DND-41 (cell line): ENCODE data around the gene PALM.

Experiments used
- ATAC-seq: fragments of 200-7000 bp; cut with Tn5 transposase; 3 replicates; pipeline ENCODE4 v1.9.1; 2021; ENCODE audit warnings: low read depth; ENCODE audit not compliant: insufficient read depth
- DNase-seq: peaks from one replicate; pipeline ENCODE4 v3.0.0-alpha.2; 2020
- H2AFZ ChIP-seq: 2 replicates; pipeline ENCODE4 v1.6.0; 2012; ENCODE audit warnings: low read depth, low read length
- H3K27ac ChIP-seq: 2 replicates; pipeline ENCODE4 v1.5.1; 2012; ENCODE audit warnings: low read length, inconsistent platforms
- H3K27me3 ChIP-seq: fragments of 200-600 bp; sonication (generic); 2 replicates; pipeline ENCODE4 v1.6.0; 2012; ENCODE audit warnings: low read length, mild to moderate bottlenecking, inconsistent platforms; ENCODE audit not compliant: insufficient read depth, poor library complexity
- H3K36me3 ChIP-seq: 2 replicates; pipeline ENCODE4 v1.5.1; 2012; ENCODE audit warnings: low read length, inconsistent platforms; ENCODE audit not compliant: insufficient read depth
- H3K4me1 ChIP-seq: 2 replicates; pipeline ENCODE4 v1.5.1; 2012; ENCODE audit warnings: mild to moderate bottlenecking, low read length; ENCODE audit not compliant: insufficient read depth
- H3K4me2 ChIP-seq: 2 replicates; pipeline ENCODE4 v1.6.0; 2012; ENCODE audit warnings: mild to moderate bottlenecking, moderate library complexity, low read length, inconsistent platforms; ENCODE audit not compliant: insufficient read depth
- H3K4me3 ChIP-seq, 2 experiments: fragments of 200-600 bp in 1 of 2; shearing (Covaris generic) in 1 of 2; 2 replicates each; pipeline ENCODE4 v1.5.1; 2012 to 2016; ENCODE audit warnings: inconsistent platforms in 2 of 2, low read length in 2 of 2, mild to moderate bottlenecking in 2 of 2, low read depth in 1 of 2, moderate library complexity in 1 of 2
- H3K79me2 ChIP-seq: 2 replicates; pipeline ENCODE4 v1.6.0; 2012; ENCODE audit warnings: low read length, inconsistent platforms; ENCODE audit not compliant: insufficient read depth
- H3K9ac ChIP-seq: 2 replicates; pipeline ENCODE4 v1.6.0; 2012; ENCODE audit warnings: low read depth, mild to moderate bottlenecking, inconsistent platforms, low read length, moderate library complexity
- H3K9me3 ChIP-seq: 2 replicates; pipeline ENCODE4 v1.5.1; 2012; ENCODE audit warnings: low read length, moderate library complexity, mild to moderate bottlenecking, inconsistent platforms; ENCODE audit not compliant: insufficient read depth, severe bottlenecking
- H4K20me1 ChIP-seq: 2 replicates; pipeline ENCODE4 v1.6.0; 2012; ENCODE audit warnings: low read length; ENCODE audit not compliant: insufficient read depth
- CTCF ChIP-seq: IDR thresholded peaks from 2 replicates; pipeline ENCODE4 v1.5.1; 2012; ENCODE audit warnings: borderline replicate concordance, low read length, moderate library complexity, mild to moderate bottlenecking; ENCODE audit not compliant: poor library complexity, severe bottlenecking; ENCODE audit errors: extremely low read depth
- EZH2 ChIP-seq: IDR thresholded peaks from 3 replicates; pipeline ENCODE4 v1.6.1; 2012; ENCODE audit warnings: borderline replicate concordance, low read depth, mild to moderate bottlenecking, moderate library complexity, low read length, inconsistent platforms; ENCODE audit not compliant: severe bottlenecking

Gene PALM

DNA sequence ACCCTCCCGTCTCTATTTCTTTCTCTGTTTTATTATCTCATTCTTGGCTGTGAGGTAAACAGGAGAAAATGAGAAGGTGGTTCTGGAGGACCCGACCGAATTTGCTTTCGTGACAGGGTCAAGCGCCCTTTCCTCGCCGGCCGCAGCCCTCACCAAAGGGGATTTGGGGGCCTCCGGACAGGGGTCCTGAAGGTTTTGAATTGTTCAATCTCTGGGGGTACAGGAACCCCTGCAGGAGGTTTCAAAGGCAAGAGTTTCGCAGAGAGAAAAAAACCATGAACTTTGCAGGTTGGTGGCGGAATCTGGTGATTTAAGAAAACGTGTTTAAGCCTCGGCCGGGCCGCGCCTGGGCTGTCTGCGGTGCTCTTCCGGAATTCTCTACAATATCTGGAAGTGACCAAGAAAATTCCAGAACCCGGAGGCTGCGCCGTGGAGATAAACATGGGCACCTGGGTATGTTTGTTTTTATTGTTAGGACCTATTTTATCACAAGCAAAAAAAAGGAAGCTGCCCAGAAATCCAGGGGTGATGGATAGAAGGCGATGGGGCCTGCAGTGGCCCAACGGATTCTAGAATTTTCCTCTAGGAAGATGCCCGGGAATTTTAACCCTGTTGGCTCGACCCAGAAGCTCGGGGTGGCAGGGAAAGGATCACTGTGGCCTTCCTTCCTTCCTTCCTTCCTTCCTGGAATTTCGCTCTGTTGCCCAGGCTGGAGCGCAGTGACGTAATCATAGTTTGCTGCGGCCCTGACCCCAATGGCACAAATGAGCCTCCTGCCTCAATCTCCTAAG is 74.3 kb downstream of the PALM start:
- DNase-seq (no peak), ATAC-seq (no peak)
- no peaks in the 10 kb centered on the region for H3K27me3 ChIP-seq
- no peaks in the 10 kb centered on the region for H3K79me2 ChIP-seq
- no peaks in the 10 kb centered on the region for H3K4me1 ChIP-seq
- no peak overlapping the region for H2AFZ ChIP-seq
- TF ChIP-seq CTCF: no peak
- TF ChIP-seq EZH2: no peak
- H3K4me3 ChIP-seq: no peak overlapping the region
- no peak overlapping the region for H3K9ac ChIP-seq
- H3K36me3 ChIP-seq: no peaks in the 10 kb centered on the region
- no peaks in the 10 kb centered on the region for H4K20me1 ChIP-seq
- H3K9me3 ChIP-seq: no peaks in the 10 kb centered on the region
- no peak overlapping the region for H3K27ac ChIP-seq
- no peak overlapping the region for H3K4me2 ChIP-seq

DNA sequence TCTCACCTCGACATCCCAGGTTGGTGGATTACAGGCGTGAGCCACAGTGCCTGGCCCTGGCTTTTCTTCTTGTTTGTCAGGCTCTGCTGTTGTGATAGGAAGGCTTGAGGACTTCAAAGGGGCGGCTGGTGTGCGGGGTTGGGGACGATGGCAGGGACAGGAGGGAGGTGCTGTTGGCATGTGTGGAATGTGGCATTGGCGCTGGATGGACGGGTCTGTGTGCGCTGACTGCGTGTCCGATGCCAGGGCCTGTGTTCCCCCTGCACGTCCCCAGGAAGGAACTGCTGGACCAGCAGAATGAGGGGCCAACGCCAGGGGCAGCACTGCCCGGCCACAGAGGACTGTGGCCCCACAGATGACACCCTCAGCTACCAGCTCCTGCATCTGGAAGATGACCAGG is 75.8 kb downstream of the PALM start:
- Histone ChIP-seq H2AFZ (no peak overlapping the region), H3K27me3 (no peaks in the 10 kb centered on the region), H3K79me2 (no peaks in the 10 kb centered on the region), H4K20me1 (no peaks in the 10 kb centered on the region), H3K4me2 (no peak overlapping the region), H3K27ac (no peak overlapping the region), H3K9ac (no peak overlapping the region), H3K4me3 (no peak overlapping the region), H3K4me1 (no peaks in the 10 kb centered on the region), H3K36me3 (no peaks in the 10 kb centered on the region), H3K9me3 (no peaks in the 10 kb centered on the region)
- DNase-seq: no peak
- no peak for ATAC-seq
- TF ChIP-seq CTCF (no peak), EZH2 (no peak)

GRCh38 chr19:787536-787935 is 78.8 kb downstream of the PALM start:
- DNase-seq: no peak
- no peaks in the 10 kb centered on the region for H3K36me3 ChIP-seq
- ATAC-seq: no peak
- H3K9me3 ChIP-seq: no peaks in the 10 kb centered on the region
- H3K27me3 ChIP-seq: no peaks in the 10 kb centered on the region
- H3K27ac ChIP-seq: no peak overlapping the region
- no peak overlapping the region for H2AFZ ChIP-seq
- TF ChIP-seq CTCF (no peak), EZH2 (no peak)
- H3K4me1 ChIP-seq: no peaks in the 10 kb centered on the region
- no peak overlapping the region for H3K9ac ChIP-seq
- no peak overlapping the region for H3K4me3 ChIP-seq
- H3K4me2 ChIP-seq: no peak overlapping the region
- no peaks in the 10 kb centered on the region for H3K79me2 ChIP-seq
- no peaks in the 10 kb centered on the region for H4K20me1 ChIP-seq

- Histone ChIP-seq H3K27ac (no peak overlapping the region), H3K27me3 (no peaks in the 10 kb centered on the region), H2AFZ (no peak overlapping the region), H3K36me3 (no peaks in the 10 kb centered on the region), H3K4me1 (no peaks in the 10 kb centered on the region), H3K9me3 (no peaks in the 10 kb centered on the region), H3K79me2 (no peaks in the 10 kb centered on the region), H3K9ac (no peak overlapping the region), H4K20me1 (no peaks in the 10 kb centered on the region), H3K4me2 (no peak overlapping the region), H3K4me3 (no peak overlapping the region)
- no peak for TF ChIP-seq CTCF
- TF ChIP-seq EZH2: no peak
- ATAC-seq (no peak), DNase-seq (no peak)
Measured at GRCh38 chr19:788686-788982, 79.9 kb downstream of the PALM start.
